K562 (cell line): Measurements from ENCODE around the gene MOB3C. TPM values are rescaled to one million over a fixed set of nuclear protein-coding genes. Genes with fewer than 3 reads are reported as not detected.

Experiments
- ATAC-seq: fragments of 200-7000 bp; cut with Tn5 transposase; 3 replicates; pipeline ENCODE4 v1.9.1; 2020; ENCODE audit warnings: moderate library complexity
- BruUV-seq: library from RNA; stranded (reverse); fragments of 400-500 nt; replicated peaks from 2 replicates; lab custom pipeline; 2021; lab: Mats Ljungman, UMichigan
- CTCF ChIA-PET: fragments of 300-600 bp; formaldehyde crosslinking; extraction: SDS; loops from one replicate; lab custom pipeline; 2021; ENCODE audit warnings: low intra/inter-chr PET ratio; lab: Yijun Ruan, JAX
- POLR2A ChIA-PET: fragments of 300-600, 350-650 bp; sonication (Branson Sonifier 250); formaldehyde crosslinking; extraction: SDS; loops from one replicate; lab custom pipeline; 2021; ENCODE audit warnings: antibody characterized with exemption, inconsistent platforms; lab: Yijun Ruan, JAX
- DNase-seq, 4 experiments: peaks; one replicate each; pipeline versions ENCODE4 v3.0.0 to v3.0.0-alpha.2; 2011 to 2018; ENCODE audit warnings: low spot score in 3 of 4, mixed read lengths in 3 of 4; ENCODE audit errors: extremely low read depth in 1 of 4
- FAIRE-seq: peaks from 2 replicates; lab custom pipeline; 2011; peaks lifted over from hg19 to GRCh38; lab: Jason Lieb, UNC
- H2AFZ ChIP-seq: 2 replicates; pipeline ENCODE4 v1.6.0; 2011; ENCODE audit warnings: low read depth, low read length, control low read depth, inconsistent platforms
- H3K27ac ChIP-seq: fragments of 200-600 bp; 3 replicates; pipeline ENCODE4 v1.8.0; 2011; ENCODE audit warnings: low read depth, mild to moderate bottlenecking, control low read depth, inconsistent platforms, low read length, moderate library complexity, mixed read lengths; ENCODE audit errors: extremely low read depth
- H3K27me3 ChIP-seq, 2 experiments: fragments of 300-600 bp in 1 of 2; 2 replicates in 1 of 2; 3 replicates in 1 of 2; pipeline versions ENCODE4 v1.6.0 to v1.8.0; 2011; ENCODE audit warnings: inconsistent platforms in 2 of 2, low read length in 2 of 2, mild to moderate bottlenecking in 1 of 2, mixed read lengths in 1 of 2, moderate library complexity in 1 of 2; ENCODE audit not compliant: control insufficient read depth in 2 of 2, insufficient read depth in 2 of 2
- H3K36me3 ChIP-seq: fragments of 300-600 bp; 3 replicates; pipeline ENCODE4 v1.8.0; 2011; ENCODE audit warnings: mild to moderate bottlenecking, low read length, inconsistent platforms; ENCODE audit not compliant: control insufficient read depth, insufficient read depth
- H3K4me1 ChIP-seq, 2 experiments: fragments of 200-600 bp in 1 of 2; replicated peaks in 1 of 2; 2 replicates in 1 of 2; 3 replicates in 1 of 2; pipeline versions ENCODE4 v1.5.1 to v1.8.0; 2011; ENCODE audit warnings: inconsistent platforms in 2 of 2, low read length in 2 of 2, mild to moderate bottlenecking in 1 of 2, mixed read lengths in 1 of 2, moderate library complexity in 1 of 2; ENCODE audit not compliant: control insufficient read depth in 2 of 2, insufficient read depth in 2 of 2
- H3K4me2 ChIP-seq: 2 replicates; pipeline ENCODE4 v1.6.1; 2011; ENCODE audit warnings: low read length, control low read depth, inconsistent platforms, mixed read lengths; ENCODE audit not compliant: insufficient read depth
- H3K4me3 ChIP-seq: fragments of 200-600 bp; sonication (generic), shearing (Covaris generic); 2 replicates; pipeline ENCODE4 v1.5.1; 2016; ENCODE audit warnings: control low read depth, inconsistent platforms
- H3K79me2 ChIP-seq: fragments of 200-600 bp; 3 replicates; pipeline ENCODE4 v1.8.0; 2011; ENCODE audit warnings: low read length, inconsistent platforms; ENCODE audit not compliant: control insufficient read depth, insufficient read depth
- H3K9ac ChIP-seq, 2 experiments: 2 replicates each; pipeline versions ENCODE4 v1.6.0 to v1.6.1; 2011; ENCODE audit warnings: low read depth in 2 of 2, low read length in 2 of 2, control low read depth in 1 of 2, inconsistent platforms in 1 of 2, mild to moderate bottlenecking in 1 of 2, mixed read lengths in 1 of 2; ENCODE audit not compliant: insufficient read depth in 1 of 2
- H3K9me1 ChIP-seq: one replicate; pipeline ENCODE4 v1.6.0; 2011; ENCODE audit warnings: inconsistent platforms, mild to moderate bottlenecking, low read length, moderate library complexity; ENCODE audit not compliant: control insufficient read depth, insufficient read depth
- H3K9me3 ChIP-seq: replicated peaks from 2 replicates; pipeline ENCODE4 v1.5.1; 2011; ENCODE audit warnings: low read depth, low read length, inconsistent platforms; ENCODE audit not compliant: control insufficient read depth, insufficient read depth
- H4K20me1 ChIP-seq: replicated peaks from 2 replicates; pipeline ENCODE4 v1.6.1; 2011; ENCODE audit warnings: low read length, inconsistent platforms, mixed read lengths; ENCODE audit not compliant: control insufficient read depth, insufficient read depth
- CAMTA2 ChIP-seq: fragments of 250-450 bp; sonication (Bioruptor Pico); conservative IDR thresholded peaks from 2 replicates; pipeline ENCODE4 v1.5.1; 2022
- CBX5 ChIP-seq: IDR thresholded peaks from 2 replicates; pipeline ENCODE4 v1.6.1; 2014; ENCODE audit warnings: low read depth, borderline replicate concordance
- CCNT2 ChIP-seq: IDR thresholded peaks from 2 replicates; pipeline ENCODE4 v1.6.1; 2011; ENCODE audit warnings: borderline replicate concordance, low read depth, mild to moderate bottlenecking, moderate library complexity, mixed read lengths, low read length; ENCODE audit not compliant: insufficient read length; ENCODE audit errors: extremely low read depth
- ERF ChIP-seq: fragments of 450-650 bp; formaldehyde crosslinking; IDR thresholded peaks from 2 replicates; pipeline ENCODE4 v1.4.0; 2020; ENCODE audit warnings: mild to moderate bottlenecking, mixed read lengths
- FOS ChIP-seq: IDR thresholded peaks from 3 replicates; pipeline ENCODE4 v1.6.1; 2011; ENCODE audit not compliant: insufficient read length; ENCODE audit errors: extremely low read depth
- GTF2F1 ChIP-seq: IDR thresholded peaks from 2 replicates; pipeline ENCODE4 v1.6.1; 2011; ENCODE audit warnings: low read depth, low read length, improper control_type of control experiment
- HNRNPH1 ChIP-seq: fragments of 200-400 bp; formaldehyde crosslinking; optimal IDR thresholded peaks from 2 replicates; pipeline ENCODE3; 2017; ENCODE audit warnings: low read depth, mild to moderate bottlenecking, low read length, moderate library complexity
- HOXB6 ChIP-seq: fragments of 250-450 bp; sonication (Bioruptor Pico); IDR thresholded peaks from 2 replicates; pipeline ENCODE4 v1.5.1; 2022; ENCODE audit warnings: mild to moderate bottlenecking, borderline replicate concordance
- KAT7 ChIP-seq: sonication (generic); formaldehyde crosslinking; IDR thresholded peaks from 2 replicates; pipeline ENCODE4 v1.8.0; 2022; ENCODE audit warnings: missing genetic modification reagents, mild to moderate bottlenecking, borderline replicate concordance
- KLF1 ChIP-seq: fragments of 450-650 bp; IDR thresholded peaks from 2 replicates; pipeline ENCODE4 v1.6.1; 2016; ENCODE audit warnings: missing genetic modification characterization, missing compliant biosample characterization
- MAFK ChIP-seq: IDR thresholded peaks from 2 replicates; pipeline ENCODE4 v1.6.1; 2011; ENCODE audit warnings: low read length, improper control_type of control experiment
- MAZ ChIP-seq, 2 experiments: fragments of 450-650 bp in 1 of 2; sonication (generic) in 1 of 2; formaldehyde crosslinking; IDR thresholded peaks in 1 of 2; conservative IDR thresholded peaks in 1 of 2; 2 replicates each; pipeline versions ENCODE4 v1.4.0 to v1.5.0; 2020; ENCODE audit warnings: mild to moderate bottlenecking in 1 of 2, missing genetic modification reagents in 1 of 2
- MCM2 ChIP-seq: fragments of 450-650 bp; IDR thresholded peaks from 2 replicates; pipeline ENCODE4 v1.6.1; 2017; ENCODE audit warnings: low read depth, mild to moderate bottlenecking
- MITF ChIP-seq: IDR thresholded peaks from 2 replicates; pipeline ENCODE4 v1.6.1; 2014; ENCODE audit warnings: antibody characterized with exemption
- SAP30 ChIP-seq: fragments of 200-600 bp; sonication (generic); IDR thresholded peaks from 2 replicates; pipeline ENCODE4 v1.6.1; 2012; ENCODE audit warnings: borderline replicate concordance, low read depth, mild to moderate bottlenecking, moderate library complexity, low read length, control low read depth, inconsistent platforms; ENCODE audit not compliant: insufficient read depth, poor library complexity, severe bottlenecking
- SMARCA5 ChIP-seq: fragments of 450-650 bp; IDR thresholded peaks from 2 replicates; pipeline ENCODE4 v1.6.1; 2016
- TAF1 ChIP-seq: IDR thresholded peaks from 2 replicates; pipeline ENCODE4 v1.6.1; 2011; ENCODE audit warnings: mild to moderate bottlenecking, low read length, moderate library complexity; ENCODE audit not compliant: insufficient read depth, control insufficient read depth, severe bottlenecking; ENCODE audit errors: extremely low read depth
- TCFL5 ChIP-seq: fragments of 250-450 bp; sonication (Bioruptor Pico); conservative IDR thresholded peaks from 2 replicates; pipeline ENCODE4 v1.6.1; 2021; ENCODE audit warnings: mild to moderate bottlenecking, moderate library complexity, matching md5 sums
- ZNF644 ChIP-seq: fragments of 200-800 bp; sonication (Bioruptor generic); IDR thresholded peaks from 2 replicates; pipeline ENCODE4 v1.6.1; 2016; ENCODE audit warnings: low read depth, missing genetic modification characterization, missing compliant biosample characterization
- ZNF717 ChIP-seq: fragments of 250-450 bp; sonication (Bioruptor Pico); IDR thresholded peaks from 2 replicates; pipeline ENCODE4 v1.5.0; 2021
- WGBS: fragments of 100-300 bp; shearing (Covaris generic); methylation state at CpG from one replicate; pipeline ENCODE4 v1.1.6; 2016; ENCODE audit warnings: low coverage, mixed read lengths; ENCODE audit not compliant: insufficient coverage; ENCODE audit errors: missing lambda C conversion rate; 5-methylcytosine and 5-hydroxymethylcytosine counted together
- in situ Hi-C: fragments of 300-500 bp; cut with MboI; formaldehyde crosslinking; loops from 4 replicates; pipeline ENCODE4 v1.15.0; 2018; ENCODE audit warnings: inconsistent platforms, mixed read lengths
- intact Hi-C: fragments of 100-400 bp; cut with micrococcal nuclease; formaldehyde crosslinking; loops from 2 replicates; pipeline ENCODE4 v1.14.2; 2022
- polyA plus RNA-seq, 8 experiments: library from polyadenylated mRNA; depleted of rRNA in 4 of 8; stranded (reverse) in 5 of 8; unstranded in 3 of 8; fragments of >200 nt; fragmentation: Nextera tagmentation in 2 of 8; fragmentation: Illumina TruSeq in 1 of 8; extraction: Ambion mirVana in 2 of 8; extraction: Trizol in 1 of 8; gene quantifications; 2 replicates each; pipeline versions ENCODE4 v1.2.1 to v1.2.3, GENCODE V29; 2011 to 2014; ENCODE audit warnings: inconsistent platforms in 1 of 8, missing spikeins in 1 of 8
- total RNA-seq, 7 experiments: library from RNA; depleted of rRNA in 6 of 7; stranded (reverse); fragments of >200 nt in 6 of 7; fragmentation: Illumina TruSeq in 2 of 7; extraction: Trizol in 2 of 7; gene quantifications; 2 replicates each; pipeline versions ENCODE4 v1.2.1 to v1.2.3, GENCODE V29; 2011 to 2021; ENCODE audit warnings: low replicate concordance in 1 of 7

Gene MOB3C
- total and polyA plus RNA-seq, 9 of the 15 experiments (the other 6 are each of a cell fraction or from before 2014, with no cell fraction given), result 1.0 to 7.5 (median 3.7) TPM

- POLR2A ChIA-PET, result interaction anchor here (1.1 to 1.4 kb wide), 2 partner anchors 8 to 13 kb away, joined by 4 read pairs; no protein-coding TSS in a partner anchor
- Histone ChIP-seq H3K36me3 (peaks cover 30% of the 10 kb centered on the region), H3K79me2 (no peaks in the 10 kb centered on the region), H3K9me3 (no peaks in the 10 kb centered on the region), H3K4me1 (no peaks in the 10 kb centered on the region), H4K20me1 (no peaks in the 10 kb centered on the region), H2AFZ (no peak overlapping the region), H3K27ac (no peak overlapping the region), H3K9me1 (no peaks in the 10 kb centered on the region), H3K4me3 (no peak overlapping the region), H3K9ac (no peak overlapping the region), H3K4me2 (no peak overlapping the region), H3K27me3 (no peaks in the 10 kb centered on the region)
- no TSS peak for BruUV-seq
- intact Hi-C loops, result no loop called here
- FAIRE-seq (no peak), ATAC-seq (no peak), DNase-seq (no peak)
- no peak for TF ChIP-seq ZNF644
- no peak for TF ChIP-seq MAZ (CRISPR knock-in tag; conservative IDR thresholded peaks at IDR 0.05 in 1 of 2, IDR thresholded peaks at IDR 0.05 in 1 of 2)
- no peak for TF ChIP-seq MCM2
- no peak for TF ChIP-seq KLF1 (tag)
- no peak for TF ChIP-seq TCFL5 (CRISPR knock-in tag)
- TF ChIP-seq SAP30, result no peak
- no peak for TF ChIP-seq TAF1
- no peak for TF ChIP-seq FOS
- TF ChIP-seq MITF, result no peak
- no peak for TF ChIP-seq ZNF717 (CRISPR knock-in tag)
- no peak for TF ChIP-seq CBX5
- no peak for TF ChIP-seq CCNT2
- TF ChIP-seq HOXB6, result no peak
- TF ChIP-seq KAT7, result no peak
- no peak for TF ChIP-seq MAFK
- no peak for TF ChIP-seq ERF (CRISPR knock-in tag)
- TF ChIP-seq CAMTA2 (CRISPR knock-in tag), result no peak
- TF ChIP-seq HNRNPH1, result no peak
- no peak for TF ChIP-seq GTF2F1
- TF ChIP-seq SMARCA5, result no peak
- in situ Hi-C loops, result no loop called here
- CTCF ChIA-PET, result interaction anchor here (0.9 kb wide), 1 partner anchor 37 kb away, joined by 3 read pairs; no protein-coding TSS in a partner anchor
- WGBS, result 62% methylated on average over 2 of the region's 2 CpGs
Observed at GRCh38 chr1:46659307-46659870, 42.8 kb upstream of the MOB3C start.
